ENCODE data around the gene RIOX2.

Gene RIOX2

DNA sequence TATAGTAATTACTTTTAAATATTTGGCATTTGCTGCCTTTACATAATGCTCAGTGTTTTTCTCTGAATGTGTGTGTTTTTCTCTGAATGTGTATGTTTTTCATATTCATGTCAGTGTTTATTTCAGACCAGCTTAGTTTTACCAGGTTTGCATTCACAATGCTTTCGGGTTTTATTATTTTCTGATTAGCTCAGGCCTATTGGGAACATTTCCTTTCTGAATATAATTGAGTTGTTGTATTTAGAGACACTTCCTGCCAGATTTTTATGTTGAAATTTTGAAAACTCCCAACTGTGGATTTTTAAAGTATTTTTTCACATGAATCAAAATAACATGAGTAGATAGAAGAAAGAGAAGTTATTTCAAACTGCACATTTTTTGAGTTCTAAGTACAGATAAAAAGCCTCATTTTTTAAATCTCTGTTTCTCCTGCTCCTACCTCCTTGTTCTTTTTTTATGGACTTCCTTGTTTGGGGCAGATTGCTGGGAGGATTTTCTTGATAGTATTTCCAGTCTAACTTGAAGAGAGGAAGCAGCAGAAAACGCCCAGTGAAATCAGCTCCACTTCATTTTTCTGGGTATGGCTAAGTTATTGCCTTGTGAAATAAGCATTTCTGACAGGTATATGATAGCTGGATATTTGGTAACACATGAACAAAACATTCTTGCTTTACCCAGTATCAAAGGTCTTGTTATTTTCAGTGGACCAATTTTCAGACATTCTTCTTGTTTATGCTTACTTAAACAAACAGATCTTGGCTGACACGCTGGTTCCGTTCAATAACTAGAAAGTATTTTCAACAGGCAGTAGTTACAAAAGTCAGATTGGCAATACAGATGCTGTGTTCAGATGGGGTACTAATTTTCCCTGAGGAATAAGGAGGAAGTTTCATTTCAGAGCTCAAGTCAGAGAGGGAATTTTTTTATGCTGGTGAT lies 70.7 kb downstream of the RIOX2 start:
- DNase-seq, result peak; percentile 13

DNA sequence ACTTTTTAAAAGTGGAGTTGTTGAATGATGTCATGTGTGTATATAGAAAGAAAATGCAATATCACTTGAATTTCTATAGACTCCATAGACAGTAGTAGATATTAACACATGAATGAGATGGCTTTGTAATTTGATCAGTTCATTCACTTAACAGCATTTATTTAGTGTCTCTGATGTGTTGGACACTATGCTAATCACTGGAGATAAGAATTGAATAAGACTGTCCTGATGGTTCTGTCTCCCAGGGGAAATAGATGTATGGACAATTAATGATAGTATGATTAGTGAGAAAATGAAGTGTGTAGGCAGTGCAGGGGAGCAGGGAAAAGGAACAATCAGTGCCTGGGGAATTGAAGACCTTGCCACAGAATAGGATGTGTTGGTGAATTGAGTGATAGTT lies 72.9 kb downstream of the RIOX2 start:
- DNase-seq, result no peak

DNA sequence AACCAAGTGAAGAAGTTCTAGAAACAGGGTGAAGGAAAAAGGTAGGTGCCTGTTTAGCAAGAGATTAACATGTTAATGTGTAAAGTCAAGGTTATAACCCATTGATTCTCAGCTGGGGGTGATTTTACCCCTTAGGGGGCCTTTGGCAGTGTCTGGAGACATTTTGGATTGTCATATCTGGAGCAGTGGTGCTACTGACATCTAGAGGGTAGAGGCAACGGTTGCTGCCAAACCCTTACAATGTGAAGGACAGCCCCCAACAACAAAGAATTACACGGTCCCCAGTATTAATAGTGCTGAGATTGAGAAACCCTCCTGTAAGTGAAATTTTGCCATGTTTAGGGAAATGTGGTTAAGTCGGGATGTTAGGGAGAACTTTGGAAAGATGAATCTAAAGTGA lies 75.7 kb downstream of the RIOX2 start:
- DNase-seq, result no peak

DNA sequence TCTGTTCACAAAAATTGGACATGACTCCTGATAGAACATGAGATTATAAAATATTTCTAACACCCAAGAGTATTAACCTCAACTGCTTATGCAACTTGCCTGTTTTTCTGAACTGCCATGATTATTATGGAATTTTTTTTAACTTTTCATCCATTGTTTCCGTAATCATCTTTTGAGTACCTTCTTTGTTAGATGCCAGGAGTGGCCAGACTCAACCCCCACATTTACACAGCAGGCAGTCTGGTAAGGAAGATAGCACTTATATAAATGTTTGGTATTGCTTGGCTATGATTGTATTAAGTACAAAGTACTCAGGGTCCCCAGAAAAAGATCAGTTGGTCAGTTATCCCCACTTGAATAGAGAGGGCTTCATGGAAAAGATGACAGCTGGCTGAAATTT lies 76.1 kb downstream of the RIOX2 start:
- no peak for DNase-seq

DNA sequence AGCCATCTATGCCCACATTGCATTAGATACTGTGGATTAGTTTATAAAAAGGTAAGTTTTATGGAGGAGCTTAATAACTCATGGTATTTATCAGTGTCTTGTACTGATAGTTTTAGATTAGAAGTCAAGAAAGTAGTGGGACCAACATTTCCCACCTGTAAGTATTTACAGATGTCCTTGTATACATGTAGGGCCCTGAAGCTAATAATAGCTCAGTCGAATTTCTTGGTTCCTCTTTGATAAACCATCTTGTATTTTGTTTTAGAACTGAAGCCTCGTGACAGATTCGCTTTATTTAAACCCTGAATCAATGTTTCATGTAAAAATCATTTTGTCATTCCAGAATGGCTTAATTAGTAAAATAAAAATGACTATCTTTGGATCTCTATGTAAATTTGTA lies 77.0 kb downstream of the RIOX2 start:
- DNase-seq, result no peak

DNA sequence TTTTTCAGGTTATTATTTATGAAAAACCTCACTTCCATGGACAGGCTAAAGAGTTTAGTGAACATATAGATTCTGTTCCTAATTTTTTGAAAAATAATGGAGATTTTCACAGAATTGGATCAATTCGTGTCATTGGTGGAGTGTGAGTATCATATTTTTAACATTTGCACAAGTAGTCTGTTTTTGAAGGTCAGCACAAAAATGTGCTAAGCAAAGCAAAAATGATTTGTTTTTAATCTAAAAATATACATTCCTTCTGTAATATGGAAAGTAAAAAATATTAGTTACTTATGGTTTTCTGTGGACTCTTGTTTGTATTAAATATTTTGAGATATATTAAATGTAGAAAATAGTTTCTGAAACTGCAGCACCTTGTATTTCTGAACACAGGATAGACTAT lies 79.4 kb downstream of the RIOX2 start:
- no peak for DNase-seq

Measured in suppressor macrophage treated with lipopolysaccharide for 4 hours (primary cell).